ENCODE data around the gene FERD3L. TPM values are rescaled to one million over a fixed set of nuclear protein-coding genes. Genes with fewer than 3 reads are reported as not detected.

Gene FERD3L
- total RNA-seq, 1 experiment from 2014 or later = not detected

- H3K27ac ChIP-seq (ENCODE audit: insufficient read length, low read depth, low read length) = no peak overlapping the region
- H4K91ac ChIP-seq (ENCODE audit: insufficient read length, low read depth, low read length) = no peak overlapping the region
- H3K23ac ChIP-seq (ENCODE audit: insufficient read length, low read depth, low read length) = no peak overlapping the region
- no peak overlapping the region for H3K9ac ChIP-seq (ENCODE audit: extremely low read depth, insufficient read length, low read length)
- Mint-ChIP-seq H3K4me3 (peak overlapping the region in 1 of 2 experiments; percentile 11; a peak in 1 of 5 replicates), H3K36me3 (ENCODE audit: insufficient read depth in 1 of 3, low read depth in 3 of 3) (no peaks in the 10 kb centered on the region), H3K27me3 (ENCODE audit: low read depth) (peaks cover 100% of the 10 kb centered on the region), H3K4me1 (peaks cover 52 to 70% of the 10 kb centered on the region in 2 experiments), H3K27ac (no peak overlapping the region), H3K9me3 (peaks cover 0 to 2% of the 10 kb centered on the region in 2 experiments; a peak in 1 of 5 replicates)
- no peak overlapping the region for H2BK12ac ChIP-seq (ENCODE audit: insufficient read length, low read depth, low read length)
- H4K8ac ChIP-seq (replicated peaks; ENCODE audit: insufficient read length, low read depth, low read length) = no peak overlapping the region
- no peak for DNase-seq
- H3K4me2 ChIP-seq (ENCODE audit: insufficient read depth, insufficient read length, low read length) = peak overlapping the region; percentile 53
- H2AFZ ChIP-seq (ENCODE audit: low read length) = no peak overlapping the region
- H3T11ph ChIP-seq (ENCODE audit: low read length) = no peak overlapping the region
- H3K9me3 ChIP-seq (ENCODE audit: control insufficient read depth, low read depth, low read length) = no peaks in the 10 kb centered on the region
- H2BK120ac ChIP-seq (ENCODE audit: low read depth, low read length, poor library complexity, severe bottlenecking) = no peak overlapping the region
- H3K23me2 ChIP-seq (ENCODE audit: insufficient read length, low read depth, low read length, poor library complexity, severe bottlenecking) = peaks cover 27% of the 10 kb centered on the region
- peaks cover 84% of the 10 kb centered on the region for H3K27me3 ChIP-seq (ENCODE audit: insufficient read depth, low read length)
- no peak for TF ChIP-seq CTCF (conservative IDR thresholded peaks at IDR 0.05)
- H3K56ac ChIP-seq (ENCODE audit: insufficient read length, low read depth, low read length) = no peak overlapping the region
- no peak overlapping the region for H2AK5ac ChIP-seq (ENCODE audit: insufficient read length, low read length)
- no peak overlapping the region for H3K14ac ChIP-seq (ENCODE audit: insufficient read depth, low read length)
- no peaks in the 10 kb centered on the region for H3K79me2 ChIP-seq (ENCODE audit: insufficient read depth, low read length)
- H2BK15ac ChIP-seq (ENCODE audit: low read depth, low read length) = no peak overlapping the region
- no peak overlapping the region for H2BK5ac ChIP-seq (ENCODE audit: insufficient read length, low read length)
- H3K4me1 ChIP-seq (ENCODE audit: insufficient read depth, low read length) = peaks cover 10% of the 10 kb centered on the region
- no peak overlapping the region for H2BK20ac ChIP-seq (ENCODE audit: low read depth, low read length, poor library complexity, severe bottlenecking)
- no peak overlapping the region for H3K18ac ChIP-seq (ENCODE audit: insufficient read length, low read depth, low read length)
- H4K5ac ChIP-seq (ENCODE audit: insufficient read length, low read depth, low read length) = no peak overlapping the region
- no peak overlapping the region for H3K4ac ChIP-seq (ENCODE audit: low read depth, low read length)
- H3K79me1 ChIP-seq (ENCODE audit: insufficient read depth, low read depth, low read length, poor library complexity, severe bottlenecking) = no peaks in the 10 kb centered on the region
- no peaks in the 10 kb centered on the region for H4K20me1 ChIP-seq (ENCODE audit: control insufficient read depth, insufficient read depth, insufficient read length)
- WGBS (ENCODE audit: extremely low coverage, insufficient read length, low lambda C conversion rate) = no CpG with 5 or more reads among the region's 11 CpGs
These were observed 35.0 kb downstream of the FERD3L start for GRCh38 chr7:19110026-19110730.

Measured in H9 (cell line).